Gastroesophageal sphincter (tissue), 4 donors: Measurements from ENCODE around the gene KRT3. TPM values are rescaled to one million over a fixed set of nuclear protein-coding genes. Genes with fewer than 3 reads are reported as not detected.

Experiments used
- ATAC-seq: fragments of 150-250 bp; one replicate; pipeline ENCODE4 v1.9.1; 2016; ENCODE audit warnings: mild to moderate bottlenecking, moderate library complexity
- H3K27ac ChIP-seq, 4 donors: fragments of 200-600 bp; sonication (generic) in 3 of 4; 1 replicate in 3 of 4; 2 replicates in 1 of 4; pipeline ENCODE4 v1.5.1; 2016 to 2019
- H3K27me3 ChIP-seq: fragments of 200-600 bp; sonication (generic); one replicate; pipeline ENCODE4 v1.5.1; 2019
- H3K36me3 ChIP-seq, 2 donors: fragments of 200-600 bp; sonication (generic); one replicate each; pipeline ENCODE4 v1.5.1; 2019; ENCODE audit warnings: control low read depth in 1 of 2
- H3K4me1 ChIP-seq, 3 donors: fragments of 200-600 bp; sonication (generic); 1 replicate in 2 of 3; 2 replicates in 1 of 3; pipeline ENCODE4 v1.5.1; 2016 to 2019; ENCODE audit warnings: control low read depth in 2 of 3
- H3K4me3 ChIP-seq, 2 donors: fragments of 200-600 bp; sonication (generic); one replicate each; pipeline ENCODE4 v1.5.1; 2019; ENCODE audit warnings: mild to moderate bottlenecking in 1 of 2, moderate library complexity in 1 of 2
- H3K9me3 ChIP-seq, 3 donors: fragments of 200-600 bp; sonication (generic); one replicate each; pipeline ENCODE4 v1.5.1; 2017 to 2019; ENCODE audit warnings: control low read depth in 2 of 3
- EP300 ChIP-seq: sonication (generic); formaldehyde crosslinking; IDR thresholded peaks from one replicate; pipeline ENCODE4 v1.6.1; 2017; ENCODE audit warnings: antibody characterized with exemption, mild to moderate bottlenecking
- POLR2A ChIP-seq, 2 donors: fragments of 450-650 bp; IDR thresholded peaks; one replicate each; pipeline ENCODE4 v1.6.1; 2017; ENCODE audit warnings: antibody characterized with exemption in 2 of 2, mild to moderate bottlenecking in 2 of 2, moderate library complexity in 1 of 2
- POLR2AphosphoS5 ChIP-seq: sonication (generic); formaldehyde crosslinking; IDR thresholded peaks from one replicate; pipeline ENCODE4 v1.6.1; 2017; ENCODE audit warnings: antibody characterized with exemption
- WGBS, 2 donors: methylation state at CpG; one replicate each; pipeline ENCODE4 v1.1.5; 2018; ENCODE audit warnings: low coverage in 1 of 2; 5-methylcytosine and 5-hydroxymethylcytosine counted together
- total RNA-seq, 4 donors: library from RNA; depleted of rRNA; stranded (reverse); fragments of >200 nt; gene quantifications; one replicate each; pipeline ENCODE4 v1.1.0, GENCODE V29; 2016
- TF ChIP-seq, protein P1 (sequence below), 4 experiments: fragments of 200-600 bp in 2 of 4; fragments of 450-650 bp in 2 of 4; sonication (generic) in 1 of 4; IDR thresholded peaks; one replicate each; pipeline ENCODE4 v1.5.1; 2017 to 2019; ENCODE audit warnings: antibody characterized with exemption in 4 of 4, mild to moderate bottlenecking in 2 of 4, moderate library complexity in 2 of 4

The KRT3 gene
- total RNA-seq, 4 donors from 2014 or later: not detected

DNA sequence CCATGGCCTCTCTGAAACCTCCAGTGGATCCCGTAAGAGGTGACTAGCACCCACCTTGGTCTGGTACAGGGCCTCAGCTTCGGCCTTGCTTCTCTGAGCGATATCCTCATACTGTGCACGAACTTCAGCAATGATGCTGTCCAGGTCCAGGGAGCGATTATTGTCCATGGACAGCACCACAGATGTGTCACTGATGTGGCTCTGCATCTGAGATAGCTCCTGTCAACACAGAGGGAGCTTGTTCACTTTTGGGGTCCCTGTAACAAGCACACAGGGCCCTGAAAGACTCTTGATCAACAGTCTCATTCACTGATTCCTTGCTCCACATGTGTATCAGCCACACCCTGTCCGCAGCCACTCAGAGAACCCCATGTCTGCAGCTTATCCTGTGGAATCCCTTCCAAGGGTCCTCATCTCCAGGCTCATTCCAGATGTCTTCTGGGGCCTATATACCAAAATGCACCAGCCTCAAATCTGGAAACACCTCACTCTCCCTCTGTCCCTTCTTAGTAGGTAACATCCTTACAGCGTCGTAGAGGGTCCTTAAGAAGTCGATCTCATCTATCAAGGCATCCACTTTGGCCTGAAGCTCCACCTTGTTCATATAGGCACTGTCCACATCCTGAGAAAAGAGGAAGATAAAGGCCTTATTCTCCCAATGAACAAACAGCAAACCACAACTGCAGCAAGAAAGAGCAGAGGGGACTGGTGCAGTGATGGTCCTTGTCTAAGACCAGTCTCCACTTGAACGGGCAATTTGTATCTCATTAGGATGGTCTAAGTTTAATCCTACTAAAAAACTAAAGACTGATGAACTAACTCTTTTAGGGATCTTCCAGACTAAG is 3.5 kb downstream of the KRT3 start:
- TF ChIP-seq POLR2AphosphoS5 (no peak), POLR2A (IDR thresholded peaks at IDR 0.05) (no peak), EP300 (no peak)
- TF ChIP-seq, protein P1, sequence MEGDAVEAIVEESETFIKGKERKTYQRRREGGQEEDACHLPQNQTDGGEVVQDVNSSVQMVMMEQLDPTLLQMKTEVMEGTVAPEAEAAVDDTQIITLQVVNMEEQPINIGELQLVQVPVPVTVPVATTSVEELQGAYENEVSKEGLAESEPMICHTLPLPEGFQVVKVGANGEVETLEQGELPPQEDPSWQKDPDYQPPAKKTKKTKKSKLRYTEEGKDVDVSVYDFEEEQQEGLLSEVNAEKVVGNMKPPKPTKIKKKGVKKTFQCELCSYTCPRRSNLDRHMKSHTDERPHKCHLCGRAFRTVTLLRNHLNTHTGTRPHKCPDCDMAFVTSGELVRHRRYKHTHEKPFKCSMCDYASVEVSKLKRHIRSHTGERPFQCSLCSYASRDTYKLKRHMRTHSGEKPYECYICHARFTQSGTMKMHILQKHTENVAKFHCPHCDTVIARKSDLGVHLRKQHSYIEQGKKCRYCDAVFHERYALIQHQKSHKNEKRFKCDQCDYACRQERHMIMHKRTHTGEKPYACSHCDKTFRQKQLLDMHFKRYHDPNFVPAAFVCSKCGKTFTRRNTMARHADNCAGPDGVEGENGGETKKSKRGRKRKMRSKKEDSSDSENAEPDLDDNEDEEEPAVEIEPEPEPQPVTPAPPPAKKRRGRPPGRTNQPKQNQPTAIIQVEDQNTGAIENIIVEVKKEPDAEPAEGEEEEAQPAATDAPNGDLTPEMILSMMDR (IDR thresholded peaks at IDR 0.05): no peak
- 84 to 100% methylated on average over 1 to 10 of the region's 10 CpGs for WGBS, 2 donors
- no peaks in the 10 kb centered on the region for H3K36me3 ChIP-seq
- H3K4me3 ChIP-seq: no peak overlapping the region
- peaks cover 68% of the 10 kb centered on the region for H3K27me3 ChIP-seq
- ATAC-seq: no peak
- H3K9me3 ChIP-seq: no peaks in the 10 kb centered on the region
- peaks cover 0 to 10% (median 0%) of the 10 kb centered on the region in 3 donors for H3K4me1 ChIP-seq
- no peak overlapping the region for H3K27ac ChIP-seq

DNA sequence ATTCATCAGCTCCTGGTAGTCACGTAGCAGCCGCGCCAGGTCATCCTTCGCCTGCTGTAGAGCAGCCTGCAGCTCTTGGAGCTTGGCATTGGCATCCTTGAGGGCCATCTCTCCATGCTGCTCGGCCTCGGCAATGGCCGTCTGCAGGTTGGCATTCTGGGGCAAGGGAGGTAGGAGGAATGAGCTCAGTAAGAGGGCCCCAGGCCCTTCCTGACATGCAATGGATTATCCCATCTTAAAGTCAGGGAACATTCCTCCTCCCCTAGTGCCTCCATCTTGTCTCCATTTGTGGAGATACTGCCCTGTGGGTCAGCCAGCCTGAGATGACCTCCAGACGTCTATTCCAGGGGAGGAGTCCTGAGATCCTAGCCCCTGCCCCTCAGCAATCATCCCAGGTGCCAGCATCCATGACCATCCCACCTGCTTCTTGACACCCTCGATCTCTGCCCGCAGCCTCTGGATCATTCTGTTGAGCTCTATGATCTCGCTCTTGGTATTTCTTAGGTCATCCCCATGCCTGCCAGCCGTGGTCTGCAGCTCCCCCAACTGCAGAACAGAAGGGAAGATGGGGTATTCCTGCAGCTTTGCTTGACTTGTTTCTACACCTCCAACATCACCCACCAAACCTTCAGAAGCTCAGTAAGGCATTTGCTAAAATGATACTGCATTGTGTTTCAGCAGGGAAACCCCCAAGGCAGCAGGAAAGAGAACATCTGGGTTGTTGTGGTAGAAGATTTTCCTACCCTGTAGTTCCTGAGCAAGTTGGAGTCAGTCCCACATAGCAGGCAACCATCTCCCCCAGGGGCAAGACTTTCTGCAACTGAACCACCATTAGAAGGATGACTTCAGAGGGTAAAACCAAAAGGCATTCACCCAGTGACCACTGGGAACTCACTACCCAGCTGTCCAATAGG is 4.4 kb downstream of the KRT3 start:
- TF ChIP-seq EP300: no peak
- TF ChIP-seq, protein P1 (IDR thresholded peaks at IDR 0.05): no peak
- no peak for TF ChIP-seq POLR2A (IDR thresholded peaks at IDR 0.05)
- no peak for TF ChIP-seq POLR2AphosphoS5
- H3K27me3 ChIP-seq: peaks cover 70% of the 10 kb centered on the region
- H3K9me3 ChIP-seq: no peaks in the 10 kb centered on the region
- no peak overlapping the region for H3K27ac ChIP-seq
- WGBS, 2 donors: 91 to 96% methylated on average over 4 to 5 of the region's 12 CpGs
- H3K36me3 ChIP-seq: no peaks in the 10 kb centered on the region
- no peak overlapping the region for H3K4me3 ChIP-seq
- H3K4me1 ChIP-seq: peaks cover 0 to 10% (median 0%) of the 10 kb centered on the region in 3 donors
- no peak for ATAC-seq

DNA sequence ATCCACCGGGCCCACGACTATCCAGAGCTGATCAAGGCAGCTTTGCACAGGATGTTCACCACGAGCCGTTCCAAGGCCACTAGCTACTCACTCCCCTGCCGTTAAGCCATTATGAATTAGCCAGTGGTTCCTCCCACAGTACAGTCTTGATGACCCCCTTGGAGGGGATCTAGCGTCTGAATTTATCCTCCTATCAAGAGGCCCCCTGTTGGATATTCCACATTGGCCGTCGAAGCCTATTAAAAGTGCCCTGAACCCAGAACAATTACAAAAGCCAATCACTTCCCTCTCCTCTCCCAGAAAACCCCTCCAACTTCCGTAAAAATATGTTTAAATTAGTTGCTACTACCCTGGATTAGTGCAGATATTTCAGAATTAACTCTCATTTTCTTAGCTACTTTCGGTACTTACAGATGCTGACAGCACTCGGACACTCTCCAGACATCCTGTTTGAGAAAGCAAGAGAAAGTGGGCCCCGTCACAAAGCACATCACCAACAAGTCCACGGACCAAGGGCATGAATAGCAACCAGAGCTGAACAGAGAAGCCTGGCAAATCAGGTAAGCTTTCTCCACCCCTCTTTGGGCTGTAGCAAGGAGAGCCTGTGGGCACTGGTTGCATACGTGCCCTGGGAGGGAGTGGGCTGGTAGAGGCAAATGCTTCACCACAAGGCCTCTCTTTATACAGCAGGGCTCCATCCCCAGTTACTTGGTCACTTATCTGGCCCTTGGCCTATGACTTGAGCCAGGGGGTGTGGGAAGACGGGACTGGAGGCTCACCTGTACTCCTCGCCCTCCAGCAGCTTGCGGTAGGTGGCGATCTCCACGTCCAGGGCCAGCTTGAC is 5.3 kb downstream of the KRT3 start:
- WGBS, 2 donors: 33 to 60% methylated on average over 3 to 10 of the region's 19 CpGs
- Histone ChIP-seq H3K4me3 (peak overlapping the region in 1 of 2 donors; percentile 6), H3K27me3 (peaks cover 70% of the 10 kb centered on the region), H3K9me3 (no peaks in the 10 kb centered on the region), H3K36me3 (no peaks in the 10 kb centered on the region), H3K4me1 (peaks cover 0 to 10% (median 0%) of the 10 kb centered on the region in 3 donors), H3K27ac (no peak overlapping the region)
- ATAC-seq: no peak
- TF ChIP-seq, protein P1 (IDR thresholded peaks at IDR 0.05): no peak
- TF ChIP-seq EP300 (no peak), POLR2A (IDR thresholded peaks at IDR 0.05) (no peak)

DNA sequence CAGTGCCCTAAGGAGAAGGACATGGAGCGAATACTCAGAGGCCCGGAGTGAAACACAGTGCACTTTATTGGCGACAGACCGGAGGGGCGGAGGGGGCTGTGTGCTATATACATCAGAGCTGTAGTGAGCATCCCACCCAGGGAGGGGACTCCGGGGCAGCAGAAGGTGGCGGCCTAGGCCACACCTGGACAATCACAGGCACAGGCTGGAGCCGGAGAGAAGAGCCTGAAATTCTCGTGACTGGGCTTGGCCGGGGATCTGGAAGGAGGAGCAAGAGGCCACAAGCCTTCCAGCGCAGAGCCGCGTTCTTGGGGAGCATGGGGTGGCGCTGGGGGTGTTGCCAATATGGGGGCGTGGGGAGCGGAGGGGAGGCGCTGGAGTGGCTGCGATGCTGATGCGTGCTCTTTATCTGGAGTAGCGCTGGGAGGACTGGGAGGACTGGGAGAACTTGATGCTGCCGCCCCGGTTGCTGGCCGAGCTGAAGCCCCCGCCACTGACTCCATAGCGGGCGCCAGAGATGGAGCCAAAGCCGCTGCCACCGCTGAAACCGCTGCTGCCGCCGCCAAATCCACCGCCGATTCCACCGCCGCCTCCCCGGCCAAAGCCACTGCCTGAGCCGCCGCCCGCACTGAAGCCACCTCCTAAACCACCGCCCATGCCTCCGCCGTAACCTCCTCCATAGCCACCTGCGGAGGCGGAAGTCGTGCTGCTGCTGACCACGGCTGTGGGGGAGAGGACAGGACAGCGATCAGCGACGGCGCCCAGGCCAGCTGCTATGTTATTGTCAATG is 6.1 kb downstream of the KRT3 start:
- TF ChIP-seq EP300: no peak
- TF ChIP-seq POLR2A (IDR thresholded peaks at IDR 0.05): no peak
- TF ChIP-seq POLR2AphosphoS5: no peak
- TF ChIP-seq, protein P1 (IDR thresholded peaks at IDR 0.05): no peak
- WGBS, 2 donors: 47% methylated on average over 6 of the region's 50 CpGs; no CpG with 5 or more reads in 1 of the 2 donors

More for the DNA sequence above, 6.1 kb downstream of the KRT3 start:
- no peak overlapping the region for H3K27ac ChIP-seq
- no peak for ATAC-seq
- H3K9me3 ChIP-seq: no peaks in the 10 kb centered on the region
- H3K4me3 ChIP-seq: peak overlapping the region in 1 of 2 donors; percentile 6
- H3K27me3 ChIP-seq: peaks cover 66% of the 10 kb centered on the region
- H3K4me1 ChIP-seq: peaks cover 0 to 10% (median 0%) of the 10 kb centered on the region in 3 donors
- no peaks in the 10 kb centered on the region for H3K36me3 ChIP-seq
